ENCODE data around the gene SMNDC1.
"Not testable (repeated sequence)": the region's sequence is repeated elsewhere in the genome, so short reads cannot be mapped to it uniquely, and the experiment has no call there.

Gene SMNDC1

GRCh38 chr10:110279407-110279986 is 25.2 kb downstream of the SMNDC1 start:
- peak; percentile 67 for DNase-seq

GRCh38 chr10:110278562-110279406 is 25.9 kb downstream of the SMNDC1 start:
- DNase-seq: no peak

- DNase-seq: no peak
These were observed 27.1 kb downstream of the SMNDC1 start for GRCh38 chr10:110277591-110277990.

GRCh38 chr10:110276603-110277002 is 28.1 kb downstream of the SMNDC1 start:
- DNase-seq: no peak

- no peak for DNase-seq
These were observed 29.5 kb downstream of the SMNDC1 start for GRCh38 chr10:110275128-110275729.

- no peak for DNase-seq
These were observed 30.1 kb downstream of the SMNDC1 start for GRCh38 chr10:110274647-110275046.

GRCh38 chr10:110274072-110274627 is 30.6 kb downstream of the SMNDC1 start:
- DNase-seq: no peak

- peak; percentile 75 for DNase-seq
These were observed 31.2 kb downstream of the SMNDC1 start for GRCh38 chr10:110273474-110273873.

- DNase-seq: not testable (repeated sequence)
These were observed 31.7 kb downstream of the SMNDC1 start for GRCh38 chr10:110272995-110273394.

- peak; percentile 5 for DNase-seq
These were observed 35.1 kb downstream of the SMNDC1 start for GRCh38 chr10:110269374-110270318.

- DNase-seq: no peak
These were observed 35.7 kb downstream of the SMNDC1 start for GRCh38 chr10:110268971-110269370.

GRCh38 chr10:110268442-110268841 is 36.3 kb downstream of the SMNDC1 start:
- DNase-seq: no peak

- no peak for DNase-seq
These were observed 37.4 kb downstream of the SMNDC1 start for GRCh38 chr10:110267276-110267675.

GRCh38 chr10:110265573-110266193 is 39.0 kb downstream of the SMNDC1 start:
- DNase-seq: no peak

GRCh38 chr10:110263164-110263563 is 41.6 kb downstream of the SMNDC1 start:
- no peak for DNase-seq

GRCh38 chr10:110260746-110261477 is 43.8 kb downstream of the SMNDC1 start:
- peak; percentile 20 for DNase-seq

GRCh38 chr10:110259317-110259716 is 45.4 kb downstream of the SMNDC1 start:
- no peak for DNase-seq

- DNase-seq: no peak
These were observed 46.2 kb downstream of the SMNDC1 start for GRCh38 chr10:110258542-110258941.

GRCh38 chr10:110254467-110254866 is 50.3 kb downstream of the SMNDC1 start:
- DNase-seq: no peak

- no peak for DNase-seq
These were observed 52.6 kb downstream of the SMNDC1 start for GRCh38 chr10:110252151-110252550.

- DNase-seq: not testable (repeated sequence)
These were observed 53.3 kb downstream of the SMNDC1 start for GRCh38 chr10:110251392-110251791.
